Head of caudate nucleus (tissue), 42 donors: ENCODE results near the gene PRKCB.

Experiments used
- DNase-seq, 42 donors: peaks; one replicate each; pipeline versions ENCODE4 v3.0.0 to v3.0.0-alpha.2; 2020 to 2021; ENCODE audit warnings: mixed read lengths in 7 of 42
- intact Hi-C: fragments of 100-400 bp; cut with DNase I; formaldehyde crosslinking; loops from one replicate; pipeline ENCODE4 v1.15.0; 2022

The PRKCB gene

GRCh38 chr16:23950898-23951297 lies 115.1 kb downstream of the PRKCB start:
- intact Hi-C loops: no loop called here
- DNase-seq: peak in 34 of 42 donors; percentile 23 to 81 (median 55)

GRCh38 chr16:23952128-23952970 lies 116.6 kb downstream of the PRKCB start:
- intact Hi-C loops: no loop called here
- DNase-seq: peak in 35 of 42 donors; percentile 23 to 77 (median 56)

DNA sequence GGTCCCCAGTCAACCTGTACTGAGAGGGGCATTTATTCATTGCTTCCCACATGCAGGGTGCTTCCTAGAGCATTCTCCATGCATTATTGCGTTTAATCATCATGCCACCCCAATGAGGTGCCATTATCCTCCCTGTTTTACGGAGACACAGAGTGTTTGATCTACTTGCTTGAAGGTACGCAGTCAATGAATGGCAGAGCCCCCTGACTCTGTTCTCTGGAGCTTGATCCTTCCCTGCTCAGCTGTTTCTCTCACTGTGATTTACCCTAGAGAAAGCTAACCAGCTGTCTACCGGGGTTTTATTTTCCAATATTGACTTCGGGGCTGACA lies 117.2 kb downstream of the PRKCB start:
- no peak for DNase-seq
- intact Hi-C loops: no loop called here

- no peak for DNase-seq
- intact Hi-C loops: no loop called here
Observed at GRCh38 chr16:23953476-23953875, 117.7 kb downstream of the PRKCB start.

DNA sequence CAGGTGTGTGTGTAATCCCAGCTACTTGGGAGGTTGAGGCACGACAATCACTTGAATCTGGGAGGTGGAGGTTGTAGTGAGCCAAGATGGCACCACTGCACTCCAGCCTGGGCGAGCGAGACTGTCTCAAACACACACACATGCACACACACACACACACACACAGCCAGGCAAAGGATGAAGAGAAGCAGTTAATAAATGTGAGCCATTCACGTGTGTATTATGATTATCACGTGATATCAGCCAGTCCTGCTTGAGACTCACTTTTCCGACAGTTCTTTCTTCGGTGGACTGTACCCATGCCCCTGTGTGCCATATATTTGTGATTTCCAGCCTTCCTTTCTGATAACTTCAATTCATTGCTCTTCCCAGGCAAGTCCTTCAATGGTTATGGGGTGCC lies 119.3 kb downstream of the PRKCB start:
- DNase-seq: peak in 4 of 42 donors; percentile 2 to 14 (median 6)
- intact Hi-C loops: no loop called here

- intact Hi-C loops: no loop called here
- DNase-seq: peak in 2 of 42 donors; percentile 3 to 4
Observed at GRCh38 chr16:23957287-23957686, 121.5 kb downstream of the PRKCB start.

- peak in 25 of 42 donors; percentile 18 to 78 (median 52) for DNase-seq
- intact Hi-C loops: no loop called here
Observed at GRCh38 chr16:23959072-23959751, 123.4 kb downstream of the PRKCB start.

GRCh38 chr16:23959752-23960072 lies 123.9 kb downstream of the PRKCB start:
- peak in 2 of 42 donors; percentile 31 to 32 for DNase-seq
- intact Hi-C loops: no loop called here

- DNase-seq: peak in 4 of 42 donors; percentile 4 to 35 (median 18)
- intact Hi-C loops: no loop called here
Observed at GRCh38 chr16:23960081-23960885, 124.5 kb downstream of the PRKCB start.

DNA sequence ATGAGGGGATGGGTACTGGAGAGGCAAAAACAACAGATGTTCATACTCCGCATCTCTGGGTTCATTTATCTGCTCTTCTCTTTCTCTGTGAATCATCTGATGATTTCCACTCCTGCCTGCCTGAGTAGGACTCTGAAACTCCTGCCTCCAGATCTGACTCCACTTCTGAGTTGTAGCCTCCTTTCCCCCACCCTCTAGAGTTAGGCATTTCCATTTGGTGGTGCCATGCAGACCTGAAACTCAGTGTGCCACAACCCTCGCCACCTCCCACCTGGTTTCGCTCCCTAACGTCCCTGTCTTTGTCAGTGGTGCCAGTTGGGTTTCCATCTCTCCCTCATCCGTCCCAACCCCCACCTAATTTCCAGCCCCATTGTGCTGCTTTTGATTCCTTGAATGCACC lies 126.2 kb downstream of the PRKCB start:
- peak in 3 of 42 donors; percentile 6 to 42 (median 37) for DNase-seq
- intact Hi-C loops: no loop called here

- intact Hi-C loops: no loop called here
- peak in 3 of 42 donors; percentile 4 to 37 (median 32) for DNase-seq
Observed at GRCh38 chr16:23964136-23964535, 128.4 kb downstream of the PRKCB start.

GRCh38 chr16:23965137-23965733 lies 129.5 kb downstream of the PRKCB start:
- DNase-seq: peak in 1 of 42 donors; percentile 5
- intact Hi-C loops: no loop called here

DNA sequence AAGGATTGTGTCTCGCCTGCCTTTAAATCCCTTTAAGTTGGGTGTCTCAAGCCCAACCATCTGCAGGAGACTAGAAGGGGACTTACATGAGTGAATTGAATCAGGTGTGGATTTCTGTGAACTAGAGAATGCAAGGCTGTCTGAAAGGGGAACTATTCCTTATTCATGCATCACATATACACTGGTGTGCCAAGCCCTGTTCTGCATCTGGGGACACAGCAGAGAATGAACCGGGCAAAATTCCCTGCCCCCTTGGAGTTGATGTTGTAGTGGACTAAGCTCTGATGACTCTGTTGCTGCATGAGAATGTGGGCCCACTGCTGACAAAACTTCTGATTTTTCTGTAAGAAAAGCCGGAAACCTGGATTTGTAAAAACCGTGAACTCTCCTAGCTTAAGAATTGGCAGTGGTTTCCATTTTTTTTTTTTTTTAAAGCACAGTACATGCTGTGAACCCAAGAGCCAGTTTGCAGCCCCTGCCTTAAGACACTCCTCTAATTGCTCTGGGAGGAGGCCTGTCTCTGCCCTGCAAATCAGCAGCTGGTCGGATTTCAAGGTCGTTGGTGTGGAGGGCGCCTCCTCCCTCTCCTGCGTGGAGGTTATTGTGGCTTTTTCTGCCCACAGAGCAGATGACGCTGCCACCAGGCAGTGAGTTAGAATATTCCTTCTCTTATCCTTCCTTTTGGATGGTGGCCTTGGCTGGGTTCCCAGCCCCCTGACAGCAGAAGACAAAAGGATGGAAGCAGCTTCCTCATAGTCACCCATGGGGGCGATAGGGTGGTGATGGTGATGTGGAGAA lies 131.0 kb downstream of the PRKCB start:
- DNase-seq: peak in 5 of 42 donors; percentile 7 to 31 (median 14)
- intact Hi-C loops: no loop called here

DNA sequence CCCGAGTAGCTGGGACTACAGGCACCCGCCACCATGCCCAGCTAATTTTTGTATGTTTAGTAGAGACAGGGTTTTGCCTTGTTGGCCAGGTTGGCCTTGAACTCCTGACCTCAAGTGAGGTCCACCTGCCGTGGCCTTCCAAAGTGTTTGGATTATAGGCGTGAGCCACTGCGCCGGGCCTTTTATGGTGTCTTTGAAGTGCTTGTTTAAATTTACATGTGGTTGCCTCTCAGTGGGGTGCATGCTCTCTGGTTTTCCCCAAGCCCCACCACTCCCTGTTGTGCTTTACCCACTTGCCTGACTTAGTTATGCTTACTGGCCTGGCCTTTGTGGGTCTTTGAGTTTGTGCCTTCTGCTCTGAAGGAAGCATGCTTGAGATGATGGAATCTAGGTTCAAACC lies 132.0 kb downstream of the PRKCB start:
- intact Hi-C loops: no loop called here
- peak in 1 of 42 donors; percentile 11 for DNase-seq

GRCh38 chr16:23968176-23968575 lies 132.4 kb downstream of the PRKCB start:
- intact Hi-C loops: no loop called here
- peak in 1 of 42 donors; percentile 9 for DNase-seq

- intact Hi-C loops: no loop called here
- peak in 18 of 42 donors; percentile 15 to 82 (median 50) for DNase-seq
Observed at GRCh38 chr16:23969468-23970297, 133.9 kb downstream of the PRKCB start.

GRCh38 chr16:23974223-23974622 lies 138.4 kb downstream of the PRKCB start:
- intact Hi-C loops: no loop called here
- DNase-seq: no peak

GRCh38 chr16:23975293-23975692 lies 139.5 kb downstream of the PRKCB start:
- intact Hi-C loops: no loop called here
- peak in 32 of 42 donors; percentile 17 to 77 (median 52) for DNase-seq
